DND-41 (cell line): ENCODE data around the gene HECTD3.

Experiments used
- ATAC-seq: fragments of 200-7000 bp; cut with Tn5 transposase; 3 replicates; pipeline ENCODE4 v1.9.1; 2021; ENCODE audit warnings: low read depth; ENCODE audit not compliant: insufficient read depth
- DNase-seq: peaks from one replicate; pipeline ENCODE4 v3.0.0-alpha.2; 2020
- H2AFZ ChIP-seq: 2 replicates; pipeline ENCODE4 v1.6.0; 2012; ENCODE audit warnings: low read depth, low read length
- H3K27ac ChIP-seq: 2 replicates; pipeline ENCODE4 v1.5.1; 2012; ENCODE audit warnings: low read length, inconsistent platforms
- H3K27me3 ChIP-seq: fragments of 200-600 bp; sonication (generic); 2 replicates; pipeline ENCODE4 v1.6.0; 2012; ENCODE audit warnings: low read length, mild to moderate bottlenecking, inconsistent platforms; ENCODE audit not compliant: insufficient read depth, poor library complexity
- H3K36me3 ChIP-seq: 2 replicates; pipeline ENCODE4 v1.5.1; 2012; ENCODE audit warnings: low read length, inconsistent platforms; ENCODE audit not compliant: insufficient read depth
- H3K4me1 ChIP-seq: 2 replicates; pipeline ENCODE4 v1.5.1; 2012; ENCODE audit warnings: mild to moderate bottlenecking, low read length; ENCODE audit not compliant: insufficient read depth
- H3K4me2 ChIP-seq: 2 replicates; pipeline ENCODE4 v1.6.0; 2012; ENCODE audit warnings: mild to moderate bottlenecking, moderate library complexity, low read length, inconsistent platforms; ENCODE audit not compliant: insufficient read depth
- H3K4me3 ChIP-seq, 2 experiments: fragments of 200-600 bp in 1 of 2; shearing (Covaris generic) in 1 of 2; 2 replicates each; pipeline ENCODE4 v1.5.1; 2012 to 2016; ENCODE audit warnings: inconsistent platforms in 2 of 2, low read length in 2 of 2, mild to moderate bottlenecking in 2 of 2, low read depth in 1 of 2, moderate library complexity in 1 of 2
- H3K79me2 ChIP-seq: 2 replicates; pipeline ENCODE4 v1.6.0; 2012; ENCODE audit warnings: low read length, inconsistent platforms; ENCODE audit not compliant: insufficient read depth
- H3K9ac ChIP-seq: 2 replicates; pipeline ENCODE4 v1.6.0; 2012; ENCODE audit warnings: low read depth, mild to moderate bottlenecking, inconsistent platforms, low read length, moderate library complexity
- H3K9me3 ChIP-seq: 2 replicates; pipeline ENCODE4 v1.5.1; 2012; ENCODE audit warnings: low read length, moderate library complexity, mild to moderate bottlenecking, inconsistent platforms; ENCODE audit not compliant: insufficient read depth, severe bottlenecking
- H4K20me1 ChIP-seq: 2 replicates; pipeline ENCODE4 v1.6.0; 2012; ENCODE audit warnings: low read length; ENCODE audit not compliant: insufficient read depth
- EZH2 ChIP-seq: IDR thresholded peaks from 3 replicates; pipeline ENCODE4 v1.6.1; 2012; ENCODE audit warnings: borderline replicate concordance, low read depth, mild to moderate bottlenecking, moderate library complexity, low read length, inconsistent platforms; ENCODE audit not compliant: severe bottlenecking
- TF ChIP-seq, protein P1 (sequence below): IDR thresholded peaks from 2 replicates; pipeline ENCODE4 v1.5.1; 2012; ENCODE audit warnings: borderline replicate concordance, low read length, moderate library complexity, mild to moderate bottlenecking; ENCODE audit not compliant: poor library complexity, severe bottlenecking; ENCODE audit errors: extremely low read depth

The HECTD3 gene

DNA sequence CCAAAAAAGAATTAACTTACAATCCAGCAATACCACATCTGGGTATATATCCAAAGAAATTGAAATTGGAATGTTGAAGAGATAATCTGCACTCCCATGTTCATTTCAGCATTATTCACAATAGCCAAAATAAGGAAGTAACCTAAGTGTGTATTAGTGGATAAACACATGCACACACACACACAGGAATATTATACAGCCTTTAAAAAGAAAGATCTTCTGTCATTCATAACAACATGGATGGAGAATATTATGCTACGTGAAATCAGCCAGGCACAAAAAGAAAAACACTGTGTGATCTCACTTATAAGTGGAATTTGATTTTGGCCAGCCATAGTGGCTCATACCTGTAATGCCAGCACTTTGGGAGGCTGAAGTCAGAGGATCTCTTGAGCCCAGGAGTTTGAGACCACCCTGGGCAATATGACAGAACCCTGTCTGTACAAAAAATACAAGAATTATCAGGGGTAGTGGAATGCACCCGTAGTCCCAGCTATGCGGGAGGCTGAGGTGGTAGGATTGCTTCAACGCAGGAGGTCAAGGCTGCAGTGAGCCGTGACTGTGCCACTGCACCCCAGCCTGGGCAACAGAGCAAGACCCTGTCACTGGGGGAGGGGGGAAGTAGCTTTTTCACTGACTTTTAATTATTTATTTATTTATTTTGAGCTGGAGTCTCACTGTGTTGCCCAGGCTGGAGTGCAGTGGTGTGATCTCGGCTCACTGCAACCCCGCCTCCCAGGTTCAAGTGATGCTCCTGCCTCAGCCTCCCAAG lies 15.5 kb downstream of the HECTD3 start:
- H3K36me3 ChIP-seq: no peaks in the 10 kb centered on the region
- no peak overlapping the region for H3K4me2 ChIP-seq
- no peaks in the 10 kb centered on the region for H3K27me3 ChIP-seq
- H4K20me1 ChIP-seq: no peaks in the 10 kb centered on the region
- ATAC-seq: no peak
- H3K4me1 ChIP-seq: no peaks in the 10 kb centered on the region
- H3K4me3 ChIP-seq: no peak overlapping the region
- no peak for DNase-seq
- no peaks in the 10 kb centered on the region for H3K9me3 ChIP-seq
- no peaks in the 10 kb centered on the region for H3K79me2 ChIP-seq
- TF ChIP-seq, protein P1, sequence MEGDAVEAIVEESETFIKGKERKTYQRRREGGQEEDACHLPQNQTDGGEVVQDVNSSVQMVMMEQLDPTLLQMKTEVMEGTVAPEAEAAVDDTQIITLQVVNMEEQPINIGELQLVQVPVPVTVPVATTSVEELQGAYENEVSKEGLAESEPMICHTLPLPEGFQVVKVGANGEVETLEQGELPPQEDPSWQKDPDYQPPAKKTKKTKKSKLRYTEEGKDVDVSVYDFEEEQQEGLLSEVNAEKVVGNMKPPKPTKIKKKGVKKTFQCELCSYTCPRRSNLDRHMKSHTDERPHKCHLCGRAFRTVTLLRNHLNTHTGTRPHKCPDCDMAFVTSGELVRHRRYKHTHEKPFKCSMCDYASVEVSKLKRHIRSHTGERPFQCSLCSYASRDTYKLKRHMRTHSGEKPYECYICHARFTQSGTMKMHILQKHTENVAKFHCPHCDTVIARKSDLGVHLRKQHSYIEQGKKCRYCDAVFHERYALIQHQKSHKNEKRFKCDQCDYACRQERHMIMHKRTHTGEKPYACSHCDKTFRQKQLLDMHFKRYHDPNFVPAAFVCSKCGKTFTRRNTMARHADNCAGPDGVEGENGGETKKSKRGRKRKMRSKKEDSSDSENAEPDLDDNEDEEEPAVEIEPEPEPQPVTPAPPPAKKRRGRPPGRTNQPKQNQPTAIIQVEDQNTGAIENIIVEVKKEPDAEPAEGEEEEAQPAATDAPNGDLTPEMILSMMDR: no peak
- TF ChIP-seq EZH2: no peak
- H2AFZ ChIP-seq: no peak overlapping the region
- H3K9ac ChIP-seq: no peak overlapping the region
- no peak overlapping the region for H3K27ac ChIP-seq

DNA sequence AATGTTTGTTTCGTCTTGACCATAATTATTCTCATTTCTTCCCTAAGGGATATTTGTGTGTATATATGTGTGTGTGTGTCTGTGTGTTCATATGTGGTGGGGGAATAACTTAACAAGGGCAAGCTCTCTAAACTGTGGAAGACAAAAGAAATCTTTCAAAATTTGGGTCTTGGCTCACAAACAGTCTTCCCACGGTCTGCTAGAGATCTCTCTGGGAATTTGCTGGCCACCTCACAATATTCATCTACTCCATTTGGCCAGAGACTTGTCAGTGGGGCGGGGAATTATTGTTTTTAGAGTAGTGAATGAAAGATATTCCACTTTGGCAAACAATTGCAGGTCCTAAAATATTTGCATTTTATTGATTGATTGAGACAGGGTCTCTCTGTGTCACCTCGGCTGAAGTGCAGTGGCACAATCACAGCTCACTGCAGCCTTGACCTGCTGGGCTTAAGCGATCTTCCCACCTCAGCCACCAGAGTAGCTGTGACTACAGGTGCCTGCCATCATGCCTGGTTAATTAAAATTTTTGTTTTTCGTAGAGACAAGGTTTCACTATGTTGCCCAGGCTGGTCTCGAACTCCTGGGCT lies 16.7 kb downstream of the HECTD3 start:
- Histone ChIP-seq H3K9me3 (no peaks in the 10 kb centered on the region), H3K4me2 (no peak overlapping the region), H3K4me3 (no peak overlapping the region), H3K79me2 (no peaks in the 10 kb centered on the region), H3K36me3 (no peaks in the 10 kb centered on the region), H3K9ac (no peak overlapping the region), H3K4me1 (no peaks in the 10 kb centered on the region), H3K27ac (no peak overlapping the region), H2AFZ (no peak overlapping the region), H3K27me3 (no peaks in the 10 kb centered on the region), H4K20me1 (no peaks in the 10 kb centered on the region)
- DNase-seq (no peak), ATAC-seq (no peak)
- TF ChIP-seq, protein P1: no peak
- TF ChIP-seq EZH2: no peak

DNA sequence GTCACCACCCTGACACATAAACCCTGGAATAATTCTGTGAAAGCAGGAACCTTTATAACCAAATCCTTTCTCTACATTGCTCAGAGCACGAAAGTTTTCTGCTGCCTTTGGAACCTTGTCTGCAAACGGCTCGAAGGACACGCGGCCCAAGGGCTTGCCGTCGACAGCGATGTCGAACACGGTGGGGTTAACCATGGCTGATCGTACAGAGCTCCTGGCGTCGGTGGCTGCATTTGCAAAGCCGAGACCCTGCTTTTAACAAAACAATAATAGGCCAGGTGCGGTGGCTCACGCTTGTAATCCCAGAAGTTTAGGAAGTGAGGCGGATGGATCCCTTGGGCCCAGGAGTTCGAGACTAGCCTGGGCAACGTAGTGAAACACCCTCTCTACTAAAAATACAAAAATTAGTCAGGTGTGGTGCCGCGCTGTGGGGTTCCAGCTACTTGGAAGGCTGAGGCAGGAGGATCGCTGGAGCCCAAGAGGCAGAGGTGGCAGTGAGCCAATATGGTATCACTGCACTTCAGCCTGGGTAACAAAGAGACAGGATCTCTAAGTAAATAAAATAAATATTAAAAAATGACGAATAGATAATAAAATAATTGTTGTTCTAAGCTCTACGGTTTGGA lies 22.5 kb downstream of the HECTD3 start:
- H3K9ac ChIP-seq: no peak overlapping the region
- no peak overlapping the region for H3K27ac ChIP-seq
- DNase-seq (no peak), ATAC-seq (no peak)
- H3K4me2 ChIP-seq: no peak overlapping the region
- no peak overlapping the region for H2AFZ ChIP-seq
- H3K4me1 ChIP-seq: peaks cover 25% of the 10 kb centered on the region
- TF ChIP-seq, protein P1: no peak
- TF ChIP-seq EZH2: no peak
- H3K9me3 ChIP-seq: no peaks in the 10 kb centered on the region
- no peaks in the 10 kb centered on the region for H3K36me3 ChIP-seq
- H4K20me1 ChIP-seq: no peaks in the 10 kb centered on the region; the same call in 1 of the 2 replicates
- no peaks in the 10 kb centered on the region for H3K27me3 ChIP-seq
- H3K79me2 ChIP-seq: peaks cover 23% of the 10 kb centered on the region
- H3K4me3 ChIP-seq: no peak overlapping the region
